Measurements from ENCODE around the gene HELZ.
"Not testable (repeated sequence)": the region's sequence is repeated elsewhere in the genome, so short reads cannot be mapped to it uniquely, and the experiment has no call there.

HELZ gene

GRCh38 chr17:67210915-67211314, 34.1 kb downstream of the HELZ start:
- no peak for TF ChIP-seq ZNF274 (IDR thresholded peaks at IDR 0.05; ENCODE audit: low read depth, low read length)
- no peak overlapping the region for H3K4me3 ChIP-seq (ENCODE audit: low read length)

GRCh38 chr17:67208232-67208631, 36.8 kb downstream of the HELZ start:
- no peak overlapping the region for H3K4me3 ChIP-seq (ENCODE audit: low read length)
- TF ChIP-seq ZNF274 (IDR thresholded peaks at IDR 0.05; ENCODE audit: low read depth, low read length) = no peak

DNA sequence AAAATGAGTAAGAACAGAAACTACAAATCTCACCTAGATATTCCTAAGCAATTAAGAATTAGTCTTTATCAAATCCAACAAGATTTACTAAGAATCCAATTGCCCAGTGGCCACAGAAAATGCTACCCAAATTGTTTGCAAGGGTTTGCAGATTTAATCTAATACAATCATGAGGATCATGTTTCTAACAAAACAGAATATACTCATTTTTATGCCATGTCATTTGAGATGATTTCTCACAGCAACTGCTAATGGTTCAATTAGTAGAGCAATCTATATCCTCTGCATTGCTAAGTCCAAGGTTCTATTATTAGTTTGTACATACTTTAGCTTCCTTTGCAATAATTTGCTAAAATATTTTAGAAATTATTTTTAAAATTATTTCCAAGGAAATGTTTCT, 41.2 kb downstream of the HELZ start:
- H3K4me3 ChIP-seq (ENCODE audit: low read length) = no peak overlapping the region
- TF ChIP-seq ZNF274 (IDR thresholded peaks at IDR 0.05; ENCODE audit: low read depth, low read length) = no peak

DNA sequence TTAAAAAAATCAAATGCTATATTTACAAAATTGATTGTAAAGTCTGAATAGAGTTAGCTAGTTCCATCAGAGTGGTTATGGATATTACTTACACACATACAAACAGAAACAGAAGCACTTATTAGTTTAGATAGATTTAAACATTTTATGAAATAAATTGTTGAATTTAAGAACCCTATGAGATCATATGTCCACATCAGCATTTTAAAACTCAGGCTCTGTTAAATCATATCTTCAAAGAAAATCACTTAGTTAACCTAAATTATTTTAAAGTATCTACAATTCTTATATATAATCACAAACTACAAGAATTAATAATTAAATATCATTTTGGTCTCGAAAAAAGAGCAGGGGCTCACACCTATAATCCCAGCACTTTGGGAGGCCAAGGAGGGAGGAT, 42.5 kb downstream of the HELZ start:
- TF ChIP-seq ZNF274 (IDR thresholded peaks at IDR 0.05; ENCODE audit: low read depth, low read length) = no peak
- no peak overlapping the region for H3K4me3 ChIP-seq (ENCODE audit: low read length)

DNA sequence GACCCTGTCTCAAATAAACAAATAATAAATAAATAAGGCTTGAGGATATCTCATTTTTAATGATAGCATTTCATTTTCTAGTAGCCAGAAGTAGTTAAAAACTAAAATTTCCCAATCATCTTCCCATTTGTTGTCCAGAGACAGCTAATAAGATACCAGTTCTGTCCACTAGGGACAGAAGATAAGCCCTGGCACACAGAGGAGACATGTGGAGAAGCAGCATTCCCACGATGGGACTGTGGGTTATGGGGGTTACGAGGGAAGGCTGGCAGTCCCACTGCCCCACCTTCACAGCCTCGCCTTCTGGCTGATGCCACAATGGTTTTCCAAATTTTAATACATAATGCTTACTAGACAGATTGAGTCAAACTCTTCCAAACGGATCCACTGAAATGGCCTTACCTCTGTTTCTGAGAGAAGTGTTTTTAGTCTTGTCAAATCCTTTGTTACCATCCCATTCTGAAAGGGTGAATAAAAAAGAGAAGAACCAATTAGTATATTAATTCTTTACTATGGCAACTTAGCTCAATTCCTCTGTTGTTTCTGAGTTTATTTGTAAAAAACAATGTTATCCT, 44.2 kb downstream of the HELZ start:
- no peak overlapping the region for H3K4me3 ChIP-seq (ENCODE audit: low read length)
- no peak for TF ChIP-seq ZNF274 (IDR thresholded peaks at IDR 0.05; ENCODE audit: low read depth, low read length)

DNA sequence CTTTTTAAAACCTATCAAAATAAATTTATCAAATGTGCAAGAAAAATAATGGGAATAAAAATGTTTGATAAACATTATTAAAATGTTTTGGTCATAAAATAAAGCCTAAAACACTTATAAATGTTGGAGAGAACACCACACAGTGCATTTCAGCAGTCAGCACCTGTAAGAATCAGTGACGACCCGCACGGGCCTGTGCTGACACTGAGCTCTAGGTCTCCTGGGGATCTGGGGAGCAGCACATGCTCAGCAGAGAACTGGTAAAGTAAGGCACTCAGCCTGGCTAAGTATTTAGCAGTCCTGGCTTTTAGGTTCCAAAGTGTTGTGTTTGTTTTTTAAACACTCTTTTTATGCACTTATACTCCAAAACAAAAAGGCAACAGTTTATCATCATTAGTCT, 46.9 kb downstream of the HELZ start:
- no peak for TF ChIP-seq ZNF274 (IDR thresholded peaks at IDR 0.05; ENCODE audit: low read depth, low read length)

DNA sequence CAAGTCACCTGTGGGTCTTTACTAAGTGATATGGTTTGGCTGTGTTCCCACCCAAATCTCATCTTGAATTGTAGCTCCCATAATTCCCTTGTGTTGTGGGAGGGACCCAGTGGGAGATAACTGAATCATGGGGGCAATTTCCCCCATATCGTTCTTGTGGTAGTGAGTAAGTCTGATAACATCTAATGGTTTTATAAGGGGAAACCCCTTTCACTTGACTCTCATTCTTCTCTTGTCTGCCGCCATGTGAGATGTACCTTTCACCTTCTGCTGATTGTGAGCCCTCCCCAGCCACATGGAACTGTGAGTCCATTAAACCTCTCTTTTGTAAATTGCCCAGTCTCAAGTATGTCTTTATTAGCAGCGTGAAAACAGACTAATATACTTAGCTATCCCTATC, 48.0 kb downstream of the HELZ start:
- H3K4me3 ChIP-seq (ENCODE audit: low read length) = not testable (repeated sequence)

More for the DNA sequence above, 46.9 kb downstream of the HELZ start:
- no peak overlapping the region for H3K4me3 ChIP-seq (ENCODE audit: low read length)

GRCh38 chr17:67196422-67196821, 48.6 kb downstream of the HELZ start:
- TF ChIP-seq ZNF274 (IDR thresholded peaks at IDR 0.05; ENCODE audit: low read depth, low read length) = no peak
- no peak overlapping the region for H3K4me3 ChIP-seq (ENCODE audit: low read length)

DNA sequence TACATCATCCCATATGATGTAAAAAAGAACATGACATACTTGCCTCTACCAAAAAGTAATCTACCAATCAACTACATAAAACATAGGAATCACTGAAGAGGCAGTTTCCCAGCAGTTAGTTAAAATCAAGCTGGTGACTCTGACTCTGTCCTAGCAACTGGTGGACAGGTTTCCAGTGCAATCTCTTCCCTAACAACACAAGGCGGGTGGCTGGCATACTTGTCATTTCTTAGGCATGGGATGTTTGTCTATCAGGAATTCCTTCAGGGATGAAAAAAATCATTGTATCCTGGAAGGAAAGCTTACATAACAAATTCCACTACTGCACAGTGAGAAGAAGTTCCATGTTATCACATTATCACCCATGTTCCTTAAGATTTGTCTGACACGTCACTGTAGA, 50.9 kb downstream of the HELZ start:
- H3K4me3 ChIP-seq (ENCODE audit: low read length) = no peak overlapping the region
- TF ChIP-seq ZNF274 (IDR thresholded peaks at IDR 0.05; ENCODE audit: low read depth, low read length) = no peak

- TF ChIP-seq ZNF274 (IDR thresholded peaks at IDR 0.05; ENCODE audit: low read depth, low read length) = no peak
- no peak overlapping the region for H3K4me3 ChIP-seq (ENCODE audit: low read length)
These were observed 57.1 kb downstream of the HELZ start for GRCh38 chr17:67187927-67188326.

- no peak for TF ChIP-seq ZNF274 (IDR thresholded peaks at IDR 0.05; ENCODE audit: low read depth, low read length)
- no peak overlapping the region for H3K4me3 ChIP-seq (ENCODE audit: low read length)
These were observed 58.2 kb downstream of the HELZ start for GRCh38 chr17:67186782-67187181.

DNA sequence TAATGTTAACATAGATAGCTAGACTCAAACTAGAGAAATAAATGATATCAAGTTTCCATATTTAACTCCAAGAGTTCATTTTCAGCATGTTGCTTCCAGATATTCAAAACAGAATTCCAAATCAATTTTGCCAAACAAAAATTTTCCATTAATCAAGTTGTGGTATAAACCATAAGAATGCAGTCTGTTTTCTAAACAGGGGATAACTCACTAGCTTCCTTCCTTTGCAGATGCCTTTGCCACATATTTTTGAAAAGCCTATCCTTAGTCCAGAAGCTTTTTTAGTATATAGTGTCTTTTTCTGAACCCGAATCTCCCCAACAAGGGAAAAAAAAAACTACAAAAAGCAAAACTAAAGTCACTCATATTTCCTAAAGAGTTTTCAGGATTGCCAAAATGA, 61.5 kb downstream of the HELZ start:
- no peak overlapping the region for H3K4me3 ChIP-seq (ENCODE audit: low read length)
- TF ChIP-seq ZNF274 (IDR thresholded peaks at IDR 0.05; ENCODE audit: low read depth, low read length) = no peak

DNA sequence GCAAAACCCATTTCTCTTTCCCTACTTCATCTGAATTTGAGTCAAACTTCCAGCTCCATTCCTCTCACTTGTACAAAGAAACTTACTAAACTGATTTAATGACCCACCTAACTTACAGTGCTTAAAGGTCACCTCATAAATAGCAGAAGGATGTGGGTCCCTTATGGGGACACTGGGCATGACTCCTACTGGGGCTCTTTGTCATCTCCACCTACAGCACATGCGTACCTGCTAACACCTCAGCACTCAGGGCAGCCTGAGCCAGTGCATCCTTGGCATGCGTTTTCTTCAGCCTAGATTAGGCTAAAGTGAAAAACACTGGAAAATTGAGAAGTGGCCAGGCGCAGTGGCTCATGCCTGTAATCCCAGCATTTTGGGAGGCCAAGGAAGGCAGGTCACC, 63.2 kb downstream of the HELZ start:
- H3K4me3 ChIP-seq (ENCODE audit: low read length) = no peak overlapping the region
- TF ChIP-seq ZNF274 (IDR thresholded peaks at IDR 0.05; ENCODE audit: low read depth, low read length) = no peak

GRCh38 chr17:67180275-67180674, 64.7 kb downstream of the HELZ start:
- no peak for TF ChIP-seq ZNF274 (IDR thresholded peaks at IDR 0.05; ENCODE audit: low read depth, low read length)
- no peak overlapping the region for H3K4me3 ChIP-seq (ENCODE audit: low read length)

GRCh38 chr17:67178555-67178954, 66.4 kb downstream of the HELZ start:
- TF ChIP-seq ZNF274 (IDR thresholded peaks at IDR 0.05; ENCODE audit: low read depth, low read length) = no peak
- no peak overlapping the region for H3K4me3 ChIP-seq (ENCODE audit: low read length)

GRCh38 chr17:67177732-67178131, 67.3 kb downstream of the HELZ start:
- no peak for TF ChIP-seq ZNF274 (IDR thresholded peaks at IDR 0.05; ENCODE audit: low read depth, low read length)
- no peak overlapping the region for H3K4me3 ChIP-seq (ENCODE audit: low read length)

Measured in GM08714 (cell line).